Body of pancreas (tissue), 4 donors: ENCODE measurements around the gene FGF14. TPM values are rescaled to one million over a fixed set of nuclear protein-coding genes. Genes with fewer than 3 reads are reported as not detected.
A peak's percentile ranks its signal among the peaks of the same experiment; 100 is the strongest.

Experiments
- ATAC-seq: fragments of 150-250 bp; one replicate; pipeline ENCODE4 v1.9.1; 2016
- DNase-seq, 4 donors: peaks; one replicate each; pipeline ENCODE4 v3.0.0-alpha.2; 2019
- H3K27ac ChIP-seq, 4 donors: fragments of 200-600 bp; sonication (generic); 1 replicate in 3 of 4; 2 replicates in 1 of 4; pipeline versions ENCODE4 v1.5.1 to v1.6.1; 2016 to 2019; ENCODE audit warnings: mild to moderate bottlenecking in 1 of 4, mixed read lengths in 1 of 4, moderate library complexity in 1 of 4
- H3K27me3 ChIP-seq, 2 donors: fragments of 200-600 bp; sonication (generic); one replicate each; pipeline ENCODE4 v1.6.0; 2016; ENCODE audit warnings: mild to moderate bottlenecking in 1 of 2
- H3K36me3 ChIP-seq, 2 donors: fragments of 200-600 bp; sonication (generic); replicated peaks in 1 of 2; 2 replicates each; pipeline ENCODE4 v1.5.1; 2016; ENCODE audit warnings: low read depth in 2 of 2; ENCODE audit not compliant: insufficient read depth in 1 of 2
- H3K4me1 ChIP-seq: fragments of 200-600 bp; sonication (generic); one replicate; pipeline ENCODE4 v1.6.0; 2016
- H3K4me3 ChIP-seq, 2 donors: fragments of 200-600 bp; sonication (generic); 1 replicate in 1 of 2; 2 replicates in 1 of 2; pipeline ENCODE4 v1.5.1; 2016 to 2019
- H3K9me3 ChIP-seq, 3 donors: fragments of 200-600 bp; sonication (generic); 1 replicate in 2 of 3; 2 replicates in 1 of 3; pipeline ENCODE4 v1.5.1; 2016
- POLR2A ChIP-seq, 3 donors: fragments of 450-650 bp; IDR thresholded peaks; one replicate each; pipeline ENCODE4 v1.6.1; 2016; ENCODE audit warnings: antibody characterized with exemption in 3 of 3, mild to moderate bottlenecking in 2 of 3
- WGBS, 2 donors: methylation state at CpG; one replicate each; pipeline ENCODE4 v1.1.5; 2017; 5-methylcytosine and 5-hydroxymethylcytosine counted together
- intact Hi-C: fragments of 100-400 bp; cut with DNase I; formaldehyde crosslinking; loops from one replicate; pipeline ENCODE4 v1.15.1; 2023
- total RNA-seq, 2 donors: library from RNA; depleted of rRNA; stranded (reverse); fragments of >200 nt; gene quantifications; one replicate each; pipeline ENCODE4 v1.1.0, GENCODE V29; 2016
- TF ChIP-seq, protein P1 (sequence below), 7 experiments: fragments of 450-650 bp in 4 of 7; fragments of 200-600 bp in 3 of 7; sonication (generic) in 3 of 7; IDR thresholded peaks; one replicate each; pipeline ENCODE4 v1.5.1; 2016 to 2019; ENCODE audit warnings: antibody characterized with exemption in 7 of 7

FGF14 gene
- total RNA-seq, 2 donors from 2014 or later: under 0.01 to 0.52 TPM

DNA sequence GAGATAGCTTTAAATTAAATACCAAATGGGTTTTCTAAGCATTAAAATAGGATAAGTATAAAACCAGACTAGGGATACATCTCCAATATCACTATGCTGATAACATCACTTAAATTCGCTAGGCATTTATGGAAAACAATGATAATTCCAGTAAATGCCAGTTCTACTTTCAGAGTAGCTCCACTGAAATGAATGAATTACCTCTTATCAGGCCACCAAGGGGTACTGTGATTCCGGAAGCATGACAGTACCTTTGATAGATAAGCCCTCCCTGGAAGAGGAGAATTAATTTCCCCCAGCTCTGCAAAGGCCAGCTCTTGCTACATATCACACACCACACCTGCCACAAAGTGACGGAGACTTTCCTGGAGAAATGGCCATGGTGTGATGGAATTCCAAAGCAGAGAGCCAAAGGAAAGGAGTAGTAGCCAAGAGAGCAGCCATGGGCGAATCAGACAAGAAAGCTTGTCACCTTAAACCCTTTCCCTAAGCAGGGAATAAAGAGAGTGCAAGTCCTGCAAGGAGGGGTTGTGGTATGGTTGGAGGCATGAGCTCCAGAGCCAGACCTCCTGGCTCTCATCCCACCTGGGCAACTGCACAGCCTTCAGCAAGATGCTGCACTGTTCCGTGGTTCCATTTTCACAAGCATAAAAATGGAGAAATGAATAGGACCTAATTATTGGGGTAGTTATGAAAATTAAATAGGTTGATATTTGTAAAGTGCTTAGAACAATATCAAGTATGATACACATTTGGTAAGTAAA, 423.1 kb downstream of the FGF14 start:
- intact Hi-C loops: no loop called here
- Histone ChIP-seq H3K36me3 (no peaks in the 10 kb centered on the region), H3K4me1 (no peaks in the 10 kb centered on the region), H3K27ac (no peak overlapping the region), H3K4me3 (no peak overlapping the region), H3K27me3 (no peaks in the 10 kb centered on the region), H3K9me3 (no peaks in the 10 kb centered on the region)
- DNase-seq (no peak), ATAC-seq (no peak)
- WGBS, 2 donors: 44% methylated on average over 5 of the region's 5 CpGs
- TF ChIP-seq, protein P1, sequence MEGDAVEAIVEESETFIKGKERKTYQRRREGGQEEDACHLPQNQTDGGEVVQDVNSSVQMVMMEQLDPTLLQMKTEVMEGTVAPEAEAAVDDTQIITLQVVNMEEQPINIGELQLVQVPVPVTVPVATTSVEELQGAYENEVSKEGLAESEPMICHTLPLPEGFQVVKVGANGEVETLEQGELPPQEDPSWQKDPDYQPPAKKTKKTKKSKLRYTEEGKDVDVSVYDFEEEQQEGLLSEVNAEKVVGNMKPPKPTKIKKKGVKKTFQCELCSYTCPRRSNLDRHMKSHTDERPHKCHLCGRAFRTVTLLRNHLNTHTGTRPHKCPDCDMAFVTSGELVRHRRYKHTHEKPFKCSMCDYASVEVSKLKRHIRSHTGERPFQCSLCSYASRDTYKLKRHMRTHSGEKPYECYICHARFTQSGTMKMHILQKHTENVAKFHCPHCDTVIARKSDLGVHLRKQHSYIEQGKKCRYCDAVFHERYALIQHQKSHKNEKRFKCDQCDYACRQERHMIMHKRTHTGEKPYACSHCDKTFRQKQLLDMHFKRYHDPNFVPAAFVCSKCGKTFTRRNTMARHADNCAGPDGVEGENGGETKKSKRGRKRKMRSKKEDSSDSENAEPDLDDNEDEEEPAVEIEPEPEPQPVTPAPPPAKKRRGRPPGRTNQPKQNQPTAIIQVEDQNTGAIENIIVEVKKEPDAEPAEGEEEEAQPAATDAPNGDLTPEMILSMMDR (IDR thresholded peaks at IDR 0.05): no peak
- TF ChIP-seq POLR2A (IDR thresholded peaks at IDR 0.05): no peak

DNA sequence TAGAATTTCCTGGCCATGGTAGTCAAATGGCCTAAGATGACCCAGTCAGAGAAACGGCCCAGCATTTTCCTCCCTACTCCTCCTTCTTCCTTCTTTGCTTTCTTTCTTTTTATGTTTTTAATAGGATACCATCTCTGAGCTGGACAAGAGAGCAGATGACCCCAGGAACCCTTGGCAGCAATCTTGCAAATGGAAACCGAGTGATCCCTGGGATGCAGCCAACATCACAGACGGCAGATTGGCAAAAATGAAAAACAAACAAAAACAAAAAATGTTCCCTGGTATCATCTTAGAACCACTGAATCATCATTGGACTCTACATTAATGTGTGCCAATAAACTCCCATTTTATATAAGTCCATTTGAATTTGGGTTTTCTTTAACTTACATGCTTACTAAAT, 424.4 kb downstream of the FGF14 start:
- ATAC-seq (no peak), DNase-seq (peak in 2 of 4 donors; percentile 9 to 11)
- H3K4me3 ChIP-seq: no peak overlapping the region
- intact Hi-C loops: no loop called here
- H3K27ac ChIP-seq: no peak overlapping the region
- TF ChIP-seq, protein P1 (IDR thresholded peaks at IDR 0.05): no peak
- TF ChIP-seq POLR2A (IDR thresholded peaks at IDR 0.05): no peak
- no peaks in the 10 kb centered on the region for H3K4me1 ChIP-seq
- no peaks in the 10 kb centered on the region for H3K36me3 ChIP-seq
- WGBS, 2 donors: 29 to 33% methylated on average over 3 of the region's 3 CpGs
- no peaks in the 10 kb centered on the region for H3K27me3 ChIP-seq
- H3K9me3 ChIP-seq: no peaks in the 10 kb centered on the region

DNA sequence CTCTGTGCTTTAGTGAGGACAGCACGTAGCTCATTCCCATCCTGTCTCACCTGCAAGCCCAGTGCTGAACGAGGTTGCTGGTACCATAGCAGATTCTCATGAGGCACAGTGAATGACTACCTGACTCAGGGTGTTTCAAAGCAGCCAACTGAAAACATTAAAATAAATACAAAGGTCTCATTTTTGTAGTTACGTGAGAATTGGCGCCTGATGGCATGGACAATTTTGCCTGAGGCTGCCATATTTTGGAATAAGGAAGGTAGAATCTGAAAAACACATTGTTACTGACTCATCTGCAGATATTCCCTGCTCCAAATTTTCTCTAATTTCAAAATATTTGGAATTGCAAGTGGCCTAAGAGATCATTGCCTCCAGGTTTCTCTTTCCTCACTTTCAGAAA, 429.7 kb downstream of the FGF14 start:
- no peak overlapping the region for H3K4me3 ChIP-seq
- TF ChIP-seq, protein P1 (IDR thresholded peaks at IDR 0.05): no peak
- TF ChIP-seq POLR2A (IDR thresholded peaks at IDR 0.05): no peak
- DNase-seq: no peak
- no peaks in the 10 kb centered on the region for H3K27me3 ChIP-seq
- H3K4me1 ChIP-seq: no peaks in the 10 kb centered on the region
- H3K9me3 ChIP-seq: no peaks in the 10 kb centered on the region
- 58 to 70% methylated on average over 4 of the region's 4 CpGs for WGBS, 2 donors
- intact Hi-C loops: no loop called here
- no peak for ATAC-seq
- no peak overlapping the region for H3K27ac ChIP-seq
- H3K36me3 ChIP-seq: no peaks in the 10 kb centered on the region

DNA sequence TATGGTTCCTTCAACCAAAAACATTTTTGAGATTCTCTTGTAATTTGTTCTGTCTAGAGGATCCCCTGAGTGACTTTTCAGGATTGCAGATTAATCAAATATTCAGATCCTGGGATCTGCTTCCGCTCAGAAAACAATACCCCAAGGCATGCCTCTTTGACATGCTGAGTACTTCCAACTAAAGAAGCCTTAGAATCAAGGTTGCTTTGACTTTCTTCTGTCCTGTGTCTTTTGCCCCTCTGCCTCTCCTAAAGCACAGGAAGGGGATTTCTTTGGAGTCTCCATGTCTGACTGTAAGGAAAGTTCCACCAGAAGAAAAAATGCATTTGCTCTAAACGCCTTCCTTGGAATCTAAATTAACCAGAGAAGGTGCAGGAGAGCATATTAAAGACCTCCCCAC, 431.5 kb downstream of the FGF14 start:
- TF ChIP-seq POLR2A (IDR thresholded peaks at IDR 0.05): no peak
- TF ChIP-seq, protein P1 (IDR thresholded peaks at IDR 0.05): no peak
- ATAC-seq (no peak), DNase-seq (no peak)
- Histone ChIP-seq H3K4me1 (no peaks in the 10 kb centered on the region), H3K9me3 (no peaks in the 10 kb centered on the region), H3K4me3 (no peak overlapping the region), H3K27me3 (no peaks in the 10 kb centered on the region), H3K36me3 (no peaks in the 10 kb centered on the region), H3K27ac (no peak overlapping the region)
- WGBS, 2 donors: 43 to 58% methylated on average over 2 of the region's 2 CpGs
- intact Hi-C loops: no loop called here

DNA sequence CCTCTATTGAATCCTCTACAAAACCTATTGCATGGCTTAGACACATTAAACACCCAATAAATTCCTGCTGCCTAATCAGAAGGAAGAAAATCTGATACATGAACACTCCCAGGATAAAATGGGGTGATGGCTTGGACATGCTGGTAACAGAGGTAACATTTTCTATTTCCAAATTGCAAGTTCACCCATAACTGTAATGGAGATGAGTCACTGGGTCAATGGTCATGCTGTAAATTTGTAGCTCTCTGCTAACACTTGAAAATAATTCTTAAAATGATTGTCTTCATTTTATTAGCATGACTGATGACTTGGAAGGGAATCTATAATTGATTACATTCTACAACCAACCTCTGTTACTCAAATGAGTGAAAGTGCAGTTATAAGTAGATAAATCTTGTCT, 434.1 kb downstream of the FGF14 start:
- TF ChIP-seq, protein P1 (IDR thresholded peaks at IDR 0.05): no peak
- no peak for TF ChIP-seq POLR2A (IDR thresholded peaks at IDR 0.05)
- Histone ChIP-seq H3K4me3 (no peak overlapping the region), H3K4me1 (no peaks in the 10 kb centered on the region), H3K9me3 (no peaks in the 10 kb centered on the region), H3K27me3 (no peaks in the 10 kb centered on the region), H3K36me3 (no peaks in the 10 kb centered on the region), H3K27ac (no peak overlapping the region)
- intact Hi-C loops: no loop called here
- DNase-seq (no peak), ATAC-seq (no peak)
